ENCODE data around the gene IPCEF1.
"Not testable (repeated sequence)": the region's sequence is repeated elsewhere in the genome, so short reads cannot be mapped to it uniquely, and the experiment has no call there.

IPCEF1 gene

DNA sequence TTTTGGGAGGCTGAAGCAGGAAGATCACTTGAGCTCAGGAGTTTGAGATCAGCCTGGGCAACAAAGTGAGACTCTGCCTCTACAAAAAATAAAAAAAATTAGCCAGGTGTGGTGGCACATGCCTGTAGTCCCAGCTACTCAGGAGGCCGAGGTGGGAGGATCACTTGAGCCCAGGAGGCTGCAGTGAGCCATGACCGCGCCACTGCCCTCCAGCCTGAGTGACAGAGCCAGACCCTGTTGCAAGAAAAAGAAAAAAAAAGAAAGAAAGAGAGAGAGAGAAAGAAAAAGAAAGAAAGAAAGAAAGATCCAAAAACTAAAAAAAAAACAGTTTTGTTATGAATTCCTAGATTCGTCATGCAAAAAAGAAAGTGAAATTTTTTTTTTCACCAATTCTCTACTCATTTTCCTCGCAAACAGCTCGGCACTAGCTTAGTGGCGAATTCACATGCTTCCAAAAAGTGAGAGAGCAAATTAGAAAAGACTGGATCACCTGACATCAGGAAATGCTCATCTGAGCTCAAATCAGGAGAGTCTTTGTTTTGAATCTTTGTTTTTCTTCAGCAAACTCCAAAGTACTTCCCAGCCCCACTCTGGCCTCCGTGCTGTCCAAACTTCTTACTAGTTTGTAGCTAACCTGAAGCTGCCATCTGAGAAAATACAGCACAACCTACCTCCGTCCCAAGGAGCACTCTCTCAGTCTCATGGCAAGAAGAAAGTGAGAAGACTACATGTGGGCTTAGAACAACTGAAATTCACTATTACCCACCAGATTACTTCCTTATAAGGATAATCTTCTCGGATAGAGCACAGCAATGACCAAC, 27.0 kb downstream of the IPCEF1 start:
- DNase-seq: no peak

GRCh38 chr6:154327313-154327712, 29.3 kb downstream of the IPCEF1 start:
- not testable (repeated sequence) for DNase-seq

DNA sequence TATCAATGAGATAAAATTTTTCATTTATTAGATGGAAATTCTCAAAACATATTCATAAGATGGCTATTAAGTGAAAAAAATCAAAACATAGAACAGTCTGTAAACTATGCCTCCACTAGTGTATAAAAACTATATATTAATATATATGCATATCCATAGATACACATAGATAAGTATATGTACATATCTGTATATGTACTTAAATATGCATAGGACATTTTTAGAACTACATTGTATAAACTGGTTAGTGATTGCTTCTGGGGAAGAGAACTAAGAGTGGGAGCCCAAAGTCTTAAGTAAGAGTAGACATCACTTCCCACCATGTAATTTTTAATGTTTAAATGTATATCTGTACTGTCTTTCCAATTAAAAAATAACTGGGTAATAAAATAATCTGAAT, 31.5 kb downstream of the IPCEF1 start:
- no peak for DNase-seq

DNA sequence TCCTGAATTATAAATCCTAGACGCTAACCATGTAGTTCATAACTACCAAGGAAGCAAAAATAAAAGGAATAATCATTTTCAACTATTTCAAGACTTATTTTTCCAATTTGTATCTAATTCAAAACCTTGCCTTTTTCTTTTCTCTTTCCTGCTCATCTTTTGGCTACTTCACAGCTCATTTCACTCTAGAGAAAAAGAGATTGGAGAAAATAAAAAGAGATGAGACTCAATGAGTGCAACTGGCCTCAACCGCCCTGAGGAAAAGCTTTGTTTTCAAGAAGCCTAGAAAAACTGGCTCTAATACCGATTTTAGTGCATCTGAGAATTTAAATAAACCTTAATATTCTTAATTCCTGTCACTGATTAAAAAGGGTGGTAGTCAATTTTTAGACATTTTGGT, 36.4 kb downstream of the IPCEF1 start:
- DNase-seq: no peak

DNA sequence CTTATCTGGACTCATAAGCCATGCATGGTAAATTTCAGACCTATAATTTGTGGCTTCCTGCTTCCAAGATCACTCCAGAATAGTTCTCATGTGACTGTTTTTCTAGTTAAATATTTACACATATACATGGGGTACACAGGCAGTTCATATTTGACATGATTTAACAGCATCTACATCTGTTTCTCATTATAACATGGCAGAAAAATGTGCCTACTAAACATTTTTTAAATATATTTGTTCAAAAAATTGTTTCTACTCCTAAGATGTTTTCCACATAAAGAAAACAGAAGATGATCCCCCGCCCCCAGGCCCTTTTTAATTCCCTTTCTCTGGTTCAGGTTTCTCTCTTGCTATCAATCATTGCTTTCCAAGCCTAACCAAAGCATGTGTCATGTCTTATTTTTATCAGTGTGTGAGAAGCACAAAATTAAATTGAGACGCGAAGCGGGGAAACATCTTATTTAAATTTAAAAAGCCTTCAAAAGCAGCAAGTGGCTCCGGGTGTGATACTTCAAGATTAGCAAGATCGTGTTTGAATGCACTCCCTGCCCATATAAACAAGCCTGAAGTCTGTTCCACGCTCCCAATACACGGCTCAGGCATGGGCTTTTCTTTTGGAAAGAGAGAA, 37.3 kb downstream of the IPCEF1 start:
- no peak for DNase-seq

DNA sequence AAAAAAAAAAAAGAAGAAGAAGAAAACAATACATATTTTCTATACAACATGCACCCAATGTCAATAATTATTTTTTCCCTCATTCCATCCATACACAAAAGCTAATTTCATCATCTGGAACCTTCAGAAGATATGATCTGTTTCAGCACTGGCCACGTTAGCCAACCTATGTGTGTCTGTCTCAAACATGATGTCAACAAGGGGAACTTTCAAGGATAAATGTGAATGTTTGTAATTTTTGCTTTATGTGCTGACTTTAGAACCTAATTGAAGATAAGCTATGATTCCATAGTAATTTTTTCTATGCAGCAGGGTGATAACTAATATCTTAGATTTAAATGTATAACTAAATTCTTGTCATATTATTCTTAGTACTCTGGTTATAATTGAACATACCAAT, 37.9 kb downstream of the IPCEF1 start:
- DNase-seq: no peak

- no peak for DNase-seq
These were observed 40.5 kb downstream of the IPCEF1 start for GRCh38 chr6:154316131-154316530.

- no peak for DNase-seq
These were observed 42.5 kb downstream of the IPCEF1 start for GRCh38 chr6:154314084-154314483.

- no peak for DNase-seq
These were observed 47.6 kb downstream of the IPCEF1 start for GRCh38 chr6:154308986-154309385.

DNA sequence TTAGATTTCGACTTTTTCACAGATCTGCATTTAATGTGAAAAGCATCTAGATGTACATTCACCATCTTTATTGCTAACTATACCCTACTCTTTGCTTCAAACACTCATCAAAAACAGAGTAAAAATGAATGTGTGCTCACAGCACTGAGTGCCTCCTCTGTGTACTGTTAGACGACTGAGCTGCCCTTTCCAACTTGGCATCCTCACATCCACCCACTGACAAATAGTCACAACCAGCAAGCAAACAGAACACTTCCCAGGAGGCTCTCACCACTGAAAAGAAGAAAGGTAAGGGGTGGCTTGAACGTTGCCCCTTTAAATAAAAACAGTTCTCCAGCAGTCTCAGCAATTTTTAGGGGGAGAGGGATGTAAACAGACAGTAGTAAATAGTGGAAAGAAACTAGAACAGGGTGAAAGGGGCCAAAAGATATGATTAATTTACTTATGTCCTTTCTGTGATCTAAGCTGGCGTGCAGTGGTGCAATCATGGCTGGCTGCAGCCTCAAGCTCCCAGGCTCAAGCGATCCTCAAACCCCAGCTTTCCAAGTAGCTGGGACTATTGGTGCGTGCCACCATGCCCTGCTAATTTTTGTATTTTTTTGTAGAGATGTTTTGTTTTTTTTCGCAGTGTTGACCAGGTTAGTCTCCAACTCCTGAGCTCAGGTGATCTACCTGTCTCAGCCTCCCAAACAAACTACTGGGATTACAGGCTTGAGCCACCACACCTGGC, 48.7 kb downstream of the IPCEF1 start:
- no peak for DNase-seq

GRCh38 chr6:154307147-154307546, 49.5 kb downstream of the IPCEF1 start:
- DNase-seq: not testable (repeated sequence)

- DNase-seq: no peak
These were observed 49.9 kb downstream of the IPCEF1 start for GRCh38 chr6:154306696-154307095.

- DNase-seq: no peak
These were observed 52.4 kb downstream of the IPCEF1 start for GRCh38 chr6:154304191-154304590.

- not testable (repeated sequence) for DNase-seq
These were observed 53.0 kb downstream of the IPCEF1 start for GRCh38 chr6:154303642-154304041.

DNA sequence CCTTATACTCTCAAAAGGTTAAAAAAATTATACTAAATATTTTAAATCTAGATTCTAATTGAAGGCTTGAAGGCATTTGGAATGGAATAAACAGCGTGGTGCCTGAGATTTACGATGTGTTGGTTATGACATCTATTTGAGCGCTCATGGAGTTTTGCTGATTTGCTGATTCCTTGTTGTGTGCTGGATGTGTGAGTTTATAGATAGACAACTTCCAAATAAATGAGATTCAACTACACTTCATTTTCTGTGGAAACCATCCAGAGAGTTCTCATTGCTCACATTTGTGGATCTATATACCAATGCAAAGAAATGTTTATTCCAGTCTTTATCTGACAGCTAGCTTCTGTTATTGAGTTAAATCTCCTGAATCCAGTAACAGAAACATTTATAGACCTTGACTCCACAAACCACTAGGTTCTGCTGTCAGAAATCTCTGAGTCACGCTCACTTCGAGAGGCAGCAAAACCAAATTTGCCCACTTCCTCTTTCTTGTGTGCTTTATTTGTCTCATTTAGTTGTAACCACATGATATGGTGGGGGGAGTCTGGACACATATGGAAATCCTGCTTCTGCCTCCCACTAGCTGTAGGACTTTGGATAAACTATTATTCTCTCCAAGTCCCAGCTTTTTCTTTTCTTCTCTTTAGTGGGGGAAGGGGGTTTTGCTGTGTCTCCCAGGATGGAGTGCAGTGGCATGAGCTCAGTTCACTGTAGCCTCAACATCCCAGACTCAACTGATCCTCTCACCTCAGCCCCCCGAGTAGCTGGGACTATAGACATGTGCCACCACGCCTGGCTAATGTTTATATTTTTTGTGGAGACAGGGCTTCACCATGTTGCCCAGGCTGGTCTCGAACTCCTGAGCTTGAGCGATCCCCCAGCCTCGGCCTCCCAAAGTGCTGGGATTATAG, 54.5 kb downstream of the IPCEF1 start:
- no peak for DNase-seq

- no peak for DNase-seq
These were observed 55.4 kb downstream of the IPCEF1 start for GRCh38 chr6:154301086-154301625.

DNA sequence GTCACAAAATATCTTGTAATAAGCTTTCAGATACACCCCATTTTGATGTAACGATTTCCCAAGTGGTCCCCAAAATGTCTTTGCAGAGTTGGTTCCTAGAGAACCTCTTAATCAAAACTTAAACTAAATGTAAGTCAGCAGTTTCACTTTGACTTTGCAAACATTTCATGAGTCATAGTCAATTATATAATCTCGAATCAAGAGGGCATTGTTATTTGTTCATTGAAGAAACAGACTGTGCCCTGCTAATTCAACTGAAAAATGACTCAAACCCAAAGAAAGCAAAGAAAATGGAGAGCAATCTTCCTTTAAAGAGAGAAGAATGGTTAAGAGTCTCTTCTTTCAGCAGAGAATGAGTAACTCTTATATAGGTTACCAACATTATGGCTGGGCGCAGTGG, 58.3 kb downstream of the IPCEF1 start:
- DNase-seq: no peak

DNA sequence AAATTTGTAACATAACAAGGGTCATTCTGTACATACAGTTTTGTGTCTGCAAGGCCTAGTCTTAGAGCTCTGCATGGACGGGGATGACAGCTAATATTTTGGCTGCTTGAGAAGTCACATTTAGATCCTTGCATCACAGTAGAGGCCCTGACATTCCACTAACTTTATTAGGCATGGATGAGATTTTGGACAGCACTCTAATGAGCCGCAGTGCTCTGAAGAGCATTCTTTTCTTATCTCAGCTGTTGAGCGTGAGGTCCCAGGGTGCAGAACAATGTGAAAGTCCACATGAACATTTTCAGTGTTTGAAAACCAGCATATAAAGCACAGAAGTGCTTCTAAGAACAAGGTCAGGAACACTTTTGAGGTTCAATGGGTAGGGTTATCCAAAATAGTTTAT, 58.9 kb downstream of the IPCEF1 start:
- no peak for DNase-seq

DNA sequence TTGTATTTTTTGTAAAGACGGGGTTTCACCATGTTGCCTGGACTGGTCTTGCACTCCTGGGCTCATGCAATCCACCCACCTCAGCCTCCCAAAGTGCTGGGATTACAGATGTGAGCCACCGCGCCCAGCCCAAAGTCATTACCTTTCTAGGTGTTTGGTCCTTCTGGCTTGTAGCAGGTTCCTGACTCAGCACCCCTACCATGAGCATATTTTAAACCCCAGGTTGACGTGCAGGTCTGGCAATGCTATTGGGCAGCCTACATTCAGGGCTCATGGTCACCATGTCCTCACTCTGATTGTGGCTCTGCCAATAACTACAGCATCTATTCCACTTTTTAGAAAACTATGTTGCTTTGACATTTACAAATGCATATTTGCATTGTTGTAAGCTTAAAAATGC, 59.4 kb downstream of the IPCEF1 start:
- no peak for DNase-seq

DNA sequence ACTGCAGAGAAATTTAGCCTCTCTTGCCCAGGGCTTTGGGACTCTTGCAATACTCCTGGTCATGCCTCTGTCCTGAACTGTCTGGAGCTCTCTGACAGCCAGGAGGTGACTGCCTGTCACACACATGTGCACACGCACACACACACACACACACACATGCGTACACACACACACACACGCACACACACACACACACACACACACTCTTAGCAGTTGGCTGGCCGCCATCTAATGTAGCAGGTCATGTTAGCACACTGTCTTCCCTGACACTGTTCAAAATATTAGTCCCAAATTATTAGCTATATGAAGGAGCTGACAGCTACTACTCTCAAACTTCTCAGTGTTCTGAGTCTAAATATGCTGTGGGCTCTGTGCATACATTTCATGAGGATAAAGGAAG, 60.9 kb downstream of the IPCEF1 start:
- DNase-seq: no peak

GRCh38 chr6:154292855-154293519, 63.6 kb downstream of the IPCEF1 start:
- no peak for DNase-seq

DNA sequence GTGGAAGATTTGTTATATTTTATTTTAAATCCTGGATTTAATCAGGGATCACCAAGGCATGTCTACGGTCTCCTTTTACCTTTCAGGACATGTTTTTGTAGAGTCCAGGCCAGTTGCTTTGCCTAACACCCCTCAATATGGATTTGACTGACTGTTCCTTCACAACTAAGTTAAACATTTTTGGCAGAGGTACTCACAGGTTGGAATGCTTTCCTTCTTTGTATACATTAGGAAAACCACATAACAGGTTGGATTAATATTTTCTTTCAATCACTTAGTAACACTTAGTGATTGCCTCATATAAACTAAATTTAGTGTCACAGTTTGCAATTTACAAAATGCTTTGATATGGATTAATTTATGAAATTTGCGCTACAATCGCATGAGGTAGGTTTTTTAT, 64.5 kb downstream of the IPCEF1 start:
- DNase-seq: no peak

All from activated CD4-positive, CD25-positive, alpha-beta regulatory T cell treated with anti-CD3 and anti-CD28 coated beads, Interleukin-2, amount 50 U/mL, for 72 hours (primary cell).